GM12875 (cell line): ENCODE results near the gene PP2D1.

Experiments
- H3K4me3 ChIP-seq: one replicate; pipeline ENCODE4 v1.5.1; 2011; ENCODE audit warnings: low read depth, low read length, control low read depth
- CTCF ChIP-seq: IDR thresholded peaks from 2 replicates; pipeline ENCODE4 v1.5.1; 2011; ENCODE audit warnings: low read depth, mild to moderate bottlenecking, control low read depth, inconsistent platforms, low read length, moderate library complexity, borderline replicate concordance; ENCODE audit not compliant: insufficient read depth

PP2D1 gene

GRCh38 chr3:19947549-19948225 lies 64.4 kb downstream of the PP2D1 start:
- no peak for TF ChIP-seq CTCF

GRCh38 chr3:19946832-19947548 lies 65.1 kb downstream of the PP2D1 start, which contains the start of gene RAB5A:
RAB5A (plus strand) TSS chr3:19947097; CDS start chr3:19950899, 3,802 bp downstream.
- H3K4me3 ChIP-seq, result peak within 1 kb of the TSS; percentile 95
- TF ChIP-seq CTCF, result no peak

More at GRCh38 chr3:19947549-19948225, 64.4 kb downstream of the PP2D1 start:
- peak overlapping the region; percentile 95 for H3K4me3 ChIP-seq

DNA sequence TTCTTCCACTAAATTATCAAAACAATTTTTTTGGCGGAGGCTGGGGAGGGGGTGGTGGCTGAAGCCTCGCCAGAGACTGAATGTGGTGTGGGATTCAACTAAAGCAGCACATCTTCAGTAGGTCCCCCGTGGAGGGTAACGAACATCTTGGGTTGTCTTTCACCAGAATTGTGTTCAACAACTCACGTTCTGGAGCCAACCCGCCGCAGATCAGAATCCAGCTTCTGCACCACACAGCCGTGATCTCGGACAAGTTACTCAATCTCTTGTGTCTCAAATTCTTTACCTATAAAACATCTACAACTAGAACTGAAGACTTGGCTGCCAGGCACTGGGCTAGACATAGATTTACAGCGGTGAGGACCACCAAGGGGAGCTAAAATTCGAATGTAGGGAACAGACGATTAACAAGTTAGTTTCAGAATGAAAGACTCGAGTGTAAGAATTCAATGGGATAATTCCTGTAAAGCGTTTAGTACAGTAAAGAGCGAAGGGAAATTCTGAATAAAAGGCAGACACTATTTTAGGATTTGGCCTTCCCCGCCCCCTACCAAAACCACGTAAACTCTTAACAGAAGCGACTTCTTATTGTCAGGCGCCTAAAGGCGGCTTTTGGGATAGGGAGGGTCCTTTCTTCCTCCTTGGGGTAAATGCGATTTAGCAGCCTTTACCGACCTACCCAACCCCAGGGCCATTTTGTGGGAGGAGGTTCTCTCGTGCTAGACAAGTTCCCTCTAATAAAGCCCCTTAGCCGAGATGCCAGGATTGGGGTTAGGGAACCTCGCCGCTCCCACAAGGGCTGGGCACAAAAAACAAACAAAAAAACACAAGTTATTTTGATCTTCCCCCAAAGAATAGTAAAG lies 65.9 kb downstream of the PP2D1 start:
- no peak for TF ChIP-seq CTCF
- peak overlapping the region; percentile 95 for H3K4me3 ChIP-seq

GRCh38 chr3:19945534-19945933 lies 66.5 kb downstream of the PP2D1 start:
- TF ChIP-seq CTCF, result no peak
- no peak overlapping the region for H3K4me3 ChIP-seq

DNA sequence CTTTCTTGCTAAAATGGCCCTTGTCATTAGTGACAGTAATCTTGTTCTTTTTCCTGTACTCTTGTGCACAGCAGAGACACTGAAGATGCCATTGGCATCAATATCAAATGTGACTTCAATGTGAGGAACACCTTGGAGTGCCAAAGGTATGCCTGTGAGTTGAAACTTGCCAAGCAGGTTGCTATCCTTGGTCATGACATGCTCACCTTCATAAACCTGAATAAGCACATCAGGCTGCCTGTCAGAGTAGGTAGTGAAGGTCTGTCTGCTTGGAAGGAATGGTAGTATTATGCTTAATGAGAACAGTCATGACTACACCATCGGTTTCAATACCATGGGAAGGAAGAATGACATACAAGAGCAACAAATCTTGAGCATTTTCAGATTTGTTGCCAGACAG lies 71.4 kb downstream of the PP2D1 start:
- H3K4me3 ChIP-seq, result no peak overlapping the region
- no peak for TF ChIP-seq CTCF

DNA sequence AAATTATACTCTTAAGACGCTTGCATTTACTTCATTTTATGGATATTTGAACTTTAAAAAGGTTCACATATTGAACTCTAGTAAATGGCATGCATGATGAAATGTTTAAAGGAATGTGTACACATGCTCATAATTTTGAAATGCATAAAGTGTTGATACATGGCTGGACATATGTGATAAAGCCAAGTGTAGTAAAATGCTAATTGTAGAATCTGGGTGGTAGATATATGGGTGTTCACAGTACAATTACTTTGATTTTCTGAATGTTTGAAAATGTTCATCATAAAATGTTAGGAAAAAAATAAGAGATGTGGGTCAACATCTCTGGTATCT lies 73.8 kb downstream of the PP2D1 start:
- TF ChIP-seq CTCF, result no peak

More for the DNA sequence above, 73.8 kb downstream of the PP2D1 start:
- H3K4me3 ChIP-seq, result no peak overlapping the region
